Upper lobe of right lung (tissue), 1 donor: Measurements from ENCODE around the gene SRSF8. TPM values are rescaled to one million over a fixed set of nuclear protein-coding genes. Genes with fewer than 3 reads are reported as not detected.

Source experiments
- ATAC-seq: fragments of 200-7000 bp; cut with Tn5 transposase; one replicate; pipeline ENCODE4 v1.9.1; 2020; ENCODE audit warnings: mild to moderate bottlenecking, moderate library complexity
- DNase-seq: peaks from one replicate; pipeline ENCODE4 v3.0.0-alpha.2; 2020
- H3K27ac ChIP-seq: fragments of 200-600 bp; one replicate; pipeline ENCODE4 v1.8.0; 2022
- H3K27me3 ChIP-seq: fragments of 200-600 bp; one replicate; pipeline ENCODE4 v1.8.0; 2022; ENCODE audit warnings: mild to moderate bottlenecking
- H3K36me3 ChIP-seq: fragments of 200-600 bp; one replicate; pipeline ENCODE4 v1.8.0; 2022
- H3K4me1 ChIP-seq: fragments of 200-600 bp; one replicate; pipeline ENCODE4 v1.8.0; 2022
- H3K4me3 ChIP-seq: fragments of 200-600 bp; one replicate; pipeline ENCODE4 v1.8.0; 2022; ENCODE audit warnings: mild to moderate bottlenecking
- H3K9me3 ChIP-seq: fragments of 200-600 bp; one replicate; pipeline ENCODE4 v1.8.0; 2022
- CTCF ChIP-seq: fragments of 200-600 bp; IDR thresholded peaks from one replicate; pipeline ENCODE4 v1.8.0; 2022; ENCODE audit warnings: antibody characterized with exemption
- intact Hi-C: fragments of 100-400 bp; cut with DNase I; formaldehyde crosslinking; loops from one replicate; pipeline ENCODE4 v1.11.0; 2022
- total RNA-seq: library from RNA; stranded (reverse); fragmentation: NEBNext Ultra II Directional; extraction: Animal tissue kit (Norgen Biotek cat#: 25700); gene quantifications from one replicate; pipeline ENCODE4 v1.2.1, GENCODE V29; 2021
- donor health status: DM: no; HTN: yes; CAD: no; lungs with severe emphysema.

Gene SRSF8
- total RNA-seq, 1 donor from 2014 or later, result 42.2 TPM

- Histone ChIP-seq H3K27me3 (no peaks in the 10 kb centered on the region), H3K36me3 (no peaks in the 10 kb centered on the region), H3K4me1 (peaks cover 5% of the 10 kb centered on the region), H3K9me3 (no peaks in the 10 kb centered on the region), H3K4me3 (no peak overlapping the region), H3K27ac (no peak overlapping the region)
- DNase-seq, result no peak
- no peak for ATAC-seq
- intact Hi-C loops, result no loop called here
- no peak for TF ChIP-seq CTCF
These were observed 18.5 kb downstream of the SRSF8 start for GRCh38 chr11:95085117-95085816.

- no peak for ATAC-seq
- H3K27me3 ChIP-seq, result no peaks in the 10 kb centered on the region
- H3K4me3 ChIP-seq, result no peak overlapping the region
- H3K36me3 ChIP-seq, result no peaks in the 10 kb centered on the region
- no peak overlapping the region for H3K27ac ChIP-seq
- DNase-seq, result no peak
- intact Hi-C loops, result no loop called here
- no peaks in the 10 kb centered on the region for H3K9me3 ChIP-seq
- peaks cover 13% of the 10 kb centered on the region for H3K4me1 ChIP-seq
- TF ChIP-seq CTCF, result no peak
These were observed 19.4 kb downstream of the SRSF8 start for GRCh38 chr11:95086151-95086550.

GRCh38 chr11:95086836-95087570, 20.3 kb downstream of the SRSF8 start:
- TF ChIP-seq CTCF, result no peak
- Histone ChIP-seq H3K4me3 (no peak overlapping the region), H3K27me3 (no peaks in the 10 kb centered on the region), H3K9me3 (no peaks in the 10 kb centered on the region), H3K27ac (no peak overlapping the region), H3K36me3 (no peaks in the 10 kb centered on the region), H3K4me1 (peaks cover 15% of the 10 kb centered on the region)
- ATAC-seq, result no peak
- DNase-seq, result no peak
- intact Hi-C loops, result no loop called here

- intact Hi-C loops, result no loop called here
- peaks cover 15% of the 10 kb centered on the region for H3K4me1 ChIP-seq
- no peak for DNase-seq
- no peaks in the 10 kb centered on the region for H3K27me3 ChIP-seq
- TF ChIP-seq CTCF, result no peak
- no peaks in the 10 kb centered on the region for H3K9me3 ChIP-seq
- peak; percentile 63 for ATAC-seq
- H3K4me3 ChIP-seq, result peak overlapping the region; percentile 89
- no peaks in the 10 kb centered on the region for H3K36me3 ChIP-seq
- peak overlapping the region; percentile 97 for H3K27ac ChIP-seq
These were observed 22.4 kb downstream of the SRSF8 start for GRCh38 chr11:95088946-95089619.

- ATAC-seq (peak; percentile 98), DNase-seq (peak; percentile 95)
- peaks cover 15% of the 10 kb centered on the region for H3K4me1 ChIP-seq
- intact Hi-C loops, result no loop called here
- no peaks in the 10 kb centered on the region for H3K27me3 ChIP-seq
- TF ChIP-seq CTCF, result no peak
- peak within 1 kb of the TSS; percentile 89 for H3K4me3 ChIP-seq
- H3K36me3 ChIP-seq, result no peaks in the 10 kb centered on the region
- no peaks in the 10 kb centered on the region for H3K9me3 ChIP-seq
- H3K27ac ChIP-seq, result peak within 1 kb of the TSS; percentile 97
These were observed 23.2 kb downstream of the SRSF8 start, which contains the start of gene ENDOD1 for GRCh38 chr11:95089620-95090542. Gene ENDOD1 (plus strand): TSS chr11:95089846. CDS start chr11:95089928, 82 bp downstream.
